ENCODE measurements around the gene SCYGR4. TPM values are rescaled to one million over a fixed set of nuclear protein-coding genes. Genes with fewer than 3 reads are reported as not detected.

The SCYGR4 gene
- total RNA-seq, 2 donors from 2014 or later, result not detected

GRCh38 chr2:227576110-227576509 lies 41.2 kb upstream of the SCYGR4 start:
- TF ChIP-seq CTCF (conservative IDR thresholded peaks at IDR 0.05), result no peak
- H3K9me3 ChIP-seq (ENCODE audit: control insufficient read depth, low read length), result peaks cover 2% of the 10 kb centered on the region
- H3K27me3 Mint-ChIP-seq (ENCODE audit: insufficient read depth), result no peaks in the 10 kb centered on the region
- H3K4me3 ChIP-seq (ENCODE audit: low read length), result no peak overlapping the region
- no peak overlapping the region for H3K4me3 Mint-ChIP-seq
- H3K9ac ChIP-seq (ENCODE audit: extremely low read depth, low read length, poor library complexity, severe bottlenecking), result no peak overlapping the region
- no peaks in the 10 kb centered on the region for H3K27me3 ChIP-seq (ENCODE audit: control insufficient read depth, insufficient read depth, low read length, poor library complexity, severe bottlenecking)
- H3K27ac Mint-ChIP-seq, result no peak overlapping the region
- H3K9me3 Mint-ChIP-seq, result no peaks in the 10 kb centered on the region
- peaks cover 20% of the 10 kb centered on the region for H3K4me1 Mint-ChIP-seq
- no peaks in the 10 kb centered on the region for H3K36me3 Mint-ChIP-seq (ENCODE audit: low read depth)
- no peak overlapping the region for H3K27ac ChIP-seq (ENCODE audit: low read depth, low read length)
- H3K36me3 ChIP-seq (ENCODE audit: control insufficient read depth, insufficient read depth, low read length), result no peaks in the 10 kb centered on the region
- H3K4me1 ChIP-seq (ENCODE audit: control insufficient read depth, insufficient read depth, low read length), result peaks cover 8% of the 10 kb centered on the region
- DNase-seq, result no peak

GRCh38 chr2:227576812-227577211 lies 40.5 kb upstream of the SCYGR4 start:
- H3K27me3 ChIP-seq (ENCODE audit: control insufficient read depth, insufficient read depth, low read length, poor library complexity, severe bottlenecking), result no peaks in the 10 kb centered on the region
- Mint-ChIP-seq H3K36me3 (ENCODE audit: low read depth) (no peaks in the 10 kb centered on the region), H3K27me3 (ENCODE audit: insufficient read depth) (no peaks in the 10 kb centered on the region), H3K27ac (no peak overlapping the region), H3K4me3 (no peak overlapping the region), H3K4me1 (peaks cover 20% of the 10 kb centered on the region), H3K9me3 (peaks cover 2% of the 10 kb centered on the region)
- 63% methylated on average over 1 of the region's 2 CpGs; no CpG with 5 or more reads in 1 of the 2 experiments for WGBS, 2 experiments (ENCODE audit: insufficient coverage in 1 of 2, insufficient read length in 1 of 2)
- peaks cover 8% of the 10 kb centered on the region for H3K4me1 ChIP-seq (ENCODE audit: control insufficient read depth, insufficient read depth, low read length)
- H3K36me3 ChIP-seq (ENCODE audit: control insufficient read depth, insufficient read depth, low read length), result no peaks in the 10 kb centered on the region
- H3K9me3 ChIP-seq (ENCODE audit: control insufficient read depth, low read length), result peaks cover 9% of the 10 kb centered on the region
- H3K4me3 ChIP-seq (ENCODE audit: low read length), result no peak overlapping the region
- H3K9ac ChIP-seq (ENCODE audit: extremely low read depth, low read length, poor library complexity, severe bottlenecking), result no peak overlapping the region
- TF ChIP-seq CTCF (conservative IDR thresholded peaks at IDR 0.05), result no peak
- H3K27ac ChIP-seq (ENCODE audit: low read depth, low read length), result no peak overlapping the region
- no peak for DNase-seq

GRCh38 chr2:227577555-227577954 lies 39.7 kb upstream of the SCYGR4 start:
- H3K9me3 ChIP-seq (ENCODE audit: control insufficient read depth, low read length), result peaks cover 16% of the 10 kb centered on the region
- no peak for TF ChIP-seq CTCF (conservative IDR thresholded peaks at IDR 0.05)
- no peaks in the 10 kb centered on the region for H3K36me3 ChIP-seq (ENCODE audit: control insufficient read depth, insufficient read depth, low read length)
- no peak overlapping the region for H3K27ac ChIP-seq (ENCODE audit: low read depth, low read length)
- Mint-ChIP-seq H3K4me3 (no peak overlapping the region), H3K36me3 (ENCODE audit: low read depth) (no peaks in the 10 kb centered on the region), H3K27ac (peak overlapping the region; percentile 20), H3K9me3 (peaks cover 9% of the 10 kb centered on the region), H3K27me3 (ENCODE audit: insufficient read depth) (no peaks in the 10 kb centered on the region), H3K4me1 (peaks cover 20% of the 10 kb centered on the region)
- H3K27me3 ChIP-seq (ENCODE audit: control insufficient read depth, insufficient read depth, low read length, poor library complexity, severe bottlenecking), result no peaks in the 10 kb centered on the region
- peak overlapping the region; percentile 64 for H3K4me3 ChIP-seq (ENCODE audit: low read length)
- peaks cover 8% of the 10 kb centered on the region for H3K4me1 ChIP-seq (ENCODE audit: control insufficient read depth, insufficient read depth, low read length)
- peak overlapping the region; percentile 18 for H3K9ac ChIP-seq (ENCODE audit: extremely low read depth, low read length, poor library complexity, severe bottlenecking)
- WGBS, 2 experiments (ENCODE audit: insufficient coverage in 1 of 2, insufficient read length in 1 of 2), result 60 to 75% methylated on average over 1 to 2 of the region's 2 CpGs
- DNase-seq, result no peak
